Kidney epithelial cell (primary cell): Measurements from ENCODE around the gene ZNF750. TPM values are rescaled to one million over a fixed set of nuclear protein-coding genes. Genes with fewer than 3 reads are reported as not detected.

Experiments
- DNase-seq: peaks from one replicate; pipeline ENCODE4 v3.0.0-alpha.2; 2010; ENCODE audit warnings: low read depth
- H3K27me3 ChIP-seq: 2 replicates; pipeline ENCODE4 v1.6.0; 2011; ENCODE audit warnings: low read length; ENCODE audit not compliant: control insufficient read depth, insufficient read depth
- H3K36me3 ChIP-seq: 2 replicates; pipeline ENCODE4 v1.5.1; 2011; ENCODE audit warnings: low read length; ENCODE audit not compliant: control insufficient read depth, insufficient read depth
- H3K4me3 ChIP-seq: 2 replicates; pipeline ENCODE4 v1.5.1; 2011; ENCODE audit warnings: low read depth, mild to moderate bottlenecking, control low read depth, low read length
- CTCF ChIP-seq: IDR thresholded peaks from 2 replicates; pipeline ENCODE4 v1.5.1; 2011; ENCODE audit warnings: mild to moderate bottlenecking, moderate library complexity, low read length, control low read depth, inconsistent platforms; ENCODE audit not compliant: insufficient read depth, poor library complexity, severe bottlenecking
- total RNA-seq: library from RNA; depleted of rRNA; stranded (reverse); fragments of >200 nt; gene quantifications from 2 replicates; pipeline ENCODE4 v1.2.3, GENCODE V29; 2015

Gene ZNF750
- total RNA-seq, 1 donor from 2014 or later, result 0.84 TPM

DNA sequence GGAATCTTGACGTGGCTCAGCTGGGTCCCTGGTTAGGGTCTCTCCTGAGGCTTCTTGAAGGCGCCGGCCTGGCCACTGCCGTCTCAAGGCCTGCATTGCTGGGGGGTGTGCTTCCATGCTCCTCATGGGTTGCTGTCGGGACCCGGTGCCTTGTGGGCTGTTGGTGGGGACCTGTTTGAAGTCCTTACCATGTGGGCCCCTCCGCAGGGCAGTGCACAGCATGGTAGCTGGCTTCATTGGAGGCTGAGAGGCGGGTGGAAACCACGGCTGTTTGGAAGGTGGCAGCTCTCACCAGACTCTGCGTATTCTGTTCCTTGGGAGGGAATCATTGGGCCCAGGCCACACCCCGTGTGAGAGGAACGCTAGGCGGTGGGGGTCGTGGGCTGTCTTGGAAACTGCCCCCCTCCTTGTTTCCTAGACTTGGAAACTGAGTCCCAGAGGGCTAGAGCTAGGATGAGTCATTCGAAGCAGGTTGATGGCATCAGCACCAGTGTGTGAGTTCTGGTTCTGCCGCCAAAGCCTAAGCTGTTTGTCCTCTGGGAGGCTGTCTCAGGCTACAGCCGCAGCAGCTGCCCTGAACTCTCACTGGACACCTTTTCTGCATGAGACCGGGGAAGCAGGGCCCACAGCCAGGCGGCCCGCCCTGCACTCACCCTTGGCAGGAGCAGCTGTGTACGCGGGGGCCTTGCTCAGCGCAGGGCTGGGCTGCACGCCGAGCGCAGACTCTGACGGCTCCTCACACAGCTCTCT, 35.2 kb downstream of the ZNF750 start:
- Histone ChIP-seq H3K27me3 (no peaks in the 10 kb centered on the region), H3K4me3 (no peak overlapping the region), H3K36me3 (no peaks in the 10 kb centered on the region)
- TF ChIP-seq CTCF, result no peak
- no peak for DNase-seq

GRCh38 chr17:82803606-82804005, 36.2 kb downstream of the ZNF750 start:
- DNase-seq, result no peak
- Histone ChIP-seq H3K27me3 (no peaks in the 10 kb centered on the region), H3K36me3 (no peaks in the 10 kb centered on the region), H3K4me3 (no peak overlapping the region)
- no peak for TF ChIP-seq CTCF

- DNase-seq, result no peak
- H3K4me3 ChIP-seq, result no peak overlapping the region
- H3K27me3 ChIP-seq, result no peaks in the 10 kb centered on the region
- no peak for TF ChIP-seq CTCF
- no peaks in the 10 kb centered on the region for H3K36me3 ChIP-seq
Measured at GRCh38 chr17:82803185-82803584, 36.6 kb downstream of the ZNF750 start.

DNA sequence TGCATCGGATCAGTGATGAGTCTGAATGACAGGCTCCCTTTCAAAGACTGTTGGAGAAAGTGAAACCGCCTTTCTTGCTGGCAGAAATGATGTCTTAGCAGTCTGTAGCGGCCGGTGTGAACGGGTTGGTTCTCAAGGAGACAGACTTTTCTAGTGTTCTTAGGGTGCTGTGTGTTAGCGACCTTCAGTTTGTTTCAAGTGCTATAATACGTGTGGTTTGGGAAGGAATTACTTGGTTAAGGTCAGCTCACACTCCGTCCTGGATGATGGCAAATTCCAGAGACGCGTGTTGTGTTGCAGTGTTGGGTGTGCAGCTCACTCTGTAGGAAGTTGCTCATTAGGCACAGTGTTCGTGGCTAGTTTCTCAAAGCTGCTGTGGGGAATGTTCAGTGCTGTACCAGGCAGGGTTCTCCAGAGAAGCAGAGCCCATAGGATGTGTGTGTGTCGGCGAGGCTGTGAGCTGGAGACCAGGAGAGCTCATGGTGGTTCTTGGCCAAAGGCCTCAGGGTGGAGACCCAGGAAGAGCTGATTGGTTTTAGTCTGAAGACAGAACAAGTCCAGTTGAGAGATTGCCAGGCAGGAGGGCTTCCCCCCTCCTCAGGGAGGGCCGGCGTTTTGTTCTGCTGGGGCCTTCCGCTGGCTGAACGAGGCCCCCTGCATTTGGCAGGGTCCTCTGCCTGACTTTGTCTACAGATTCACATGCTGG, 37.6 kb downstream of the ZNF750 start:
- Histone ChIP-seq H3K4me3 (no peak overlapping the region), H3K27me3 (no peaks in the 10 kb centered on the region), H3K36me3 (no peaks in the 10 kb centered on the region)
- no peak for TF ChIP-seq CTCF
- no peak for DNase-seq

DNA sequence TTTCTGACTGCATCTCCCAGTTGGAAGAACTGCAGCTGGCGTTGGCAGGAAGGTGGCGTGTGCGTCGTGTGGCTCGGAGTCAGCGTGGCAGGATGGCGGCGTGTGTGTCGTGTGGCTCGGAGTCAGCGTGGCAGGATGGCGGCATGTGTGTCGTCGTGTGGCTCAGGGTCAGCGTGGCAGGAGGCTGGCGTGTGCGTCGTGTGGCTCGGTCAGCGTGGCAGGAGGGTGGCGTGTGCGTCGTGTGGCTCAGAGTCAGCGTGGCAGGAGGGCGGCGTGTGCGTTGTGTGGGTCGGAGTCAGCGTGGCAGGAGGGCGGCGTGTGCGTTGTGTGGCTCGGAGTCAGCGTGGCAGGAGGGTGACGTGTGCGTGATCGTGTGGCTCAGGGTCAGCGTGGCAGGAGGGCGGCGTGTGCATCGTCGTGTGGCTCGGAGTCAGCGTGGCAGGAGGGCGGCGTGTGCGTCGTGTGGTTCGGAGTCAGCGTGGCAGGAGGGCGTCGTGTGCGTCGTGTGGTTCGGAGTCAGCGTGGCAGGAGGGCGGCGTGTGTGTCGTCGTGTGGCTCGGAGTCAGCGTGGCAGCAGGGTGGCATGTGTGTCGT, 38.3 kb downstream of the ZNF750 start:
- Histone ChIP-seq H3K27me3 (no peaks in the 10 kb centered on the region), H3K4me3 (no peak overlapping the region), H3K36me3 (no peaks in the 10 kb centered on the region)
- no peak for DNase-seq
- TF ChIP-seq CTCF, result no peak
